HepG2 (cell line): ENCODE measurements around the gene HOXA9. TPM values are rescaled to one million over a fixed set of nuclear protein-coding genes. Genes with fewer than 3 reads are reported as not detected.

Experiments used
- ATAC-seq: fragments of 200-7000 bp; cut with Tn5 transposase; 3 replicates; pipeline ENCODE4 v1.9.1; 2020; ENCODE audit warnings: mild to moderate bottlenecking, moderate library complexity
- BruUV-seq: library from RNA; stranded (reverse); fragments of 400-500 nt; replicated peaks from 2 replicates; lab custom pipeline; 2021; lab: Mats Ljungman, UMichigan
- CTCF ChIA-PET: fragments of 300-600 bp; formaldehyde crosslinking; extraction: SDS; loops from one replicate; lab custom pipeline; 2021; ENCODE audit warnings: low total read pairs, inconsistent platforms, low intra/inter-chr PET ratio; lab: Yijun Ruan, JAX
- POLR2A ChIA-PET: fragments of 350-600 bp; sonication (Branson Sonifier 250); formaldehyde crosslinking; loops from one replicate; lab custom pipeline; 2020; ENCODE audit warnings: antibody characterized with exemption, inconsistent platforms; lab: Yijun Ruan, JAX
- DNase-seq: peaks from one replicate; pipeline ENCODE4 v3.0.0-alpha.2; 2015; ENCODE audit warnings: low spot score
- FAIRE-seq: peaks from 3 replicates; lab custom pipeline; 2011; peaks lifted over from hg19 to GRCh38; lab: Jason Lieb, UNC
- H2AFZ ChIP-seq: one replicate; pipeline ENCODE4 v1.6.1; 2011; ENCODE audit warnings: low read length, inconsistent platforms
- H3K27ac ChIP-seq: fragments of 300-600 bp; 3 replicates; pipeline ENCODE4 v1.8.0; 2011; ENCODE audit warnings: mixed run types, mild to moderate bottlenecking, mixed read lengths, low read length, inconsistent platforms; ENCODE audit not compliant: insufficient read depth; ENCODE audit errors: extremely low read length
- H3K27me3 ChIP-seq, 2 experiments: fragments of 200-600 bp in 1 of 2; 2 replicates in 1 of 2; 3 replicates in 1 of 2; pipeline versions ENCODE4 v1.6.0 to v1.8.0; 2011; ENCODE audit warnings: low read length in 2 of 2, mild to moderate bottlenecking in 2 of 2, moderate library complexity in 2 of 2, inconsistent platforms in 1 of 2; ENCODE audit not compliant: insufficient read depth in 2 of 2, control insufficient read depth in 1 of 2
- H3K36me3 ChIP-seq, 2 experiments: fragments of 200-600 bp in 1 of 2; replicated peaks in 1 of 2; 2 replicates in 1 of 2; 3 replicates in 1 of 2; pipeline versions ENCODE4 v1.5.1 to v1.8.0; 2011; ENCODE audit warnings: low read length in 2 of 2, inconsistent platforms in 1 of 2; ENCODE audit not compliant: insufficient read depth in 2 of 2, control insufficient read depth in 1 of 2
- H3K4me1 ChIP-seq: 2 replicates; pipeline ENCODE4 v1.5.1; 2012; ENCODE audit warnings: low read length, inconsistent platforms; ENCODE audit not compliant: insufficient read depth
- H3K4me2 ChIP-seq: 2 replicates; pipeline ENCODE4 v1.6.0; 2011; ENCODE audit warnings: low read depth, low read length, inconsistent platforms
- H3K4me3 ChIP-seq, 3 experiments: fragments of 200-600 bp in 1 of 3; sonication (generic), shearing (Covaris generic) in 1 of 3; replicated peaks in 1 of 3; 2 replicates each; pipeline ENCODE4 v1.5.1; 2011 to 2016; ENCODE audit warnings: low read length in 3 of 3, inconsistent platforms in 2 of 3, low read depth in 2 of 3, mild to moderate bottlenecking in 2 of 3, control low read depth in 1 of 3, mixed read lengths in 1 of 3; ENCODE audit not compliant: insufficient read depth in 1 of 3
- H3K79me2 ChIP-seq: one replicate; pipeline ENCODE4 v1.6.1; 2011; ENCODE audit warnings: low read length, inconsistent platforms; ENCODE audit not compliant: insufficient read depth
- H3K9ac ChIP-seq: 2 replicates; pipeline ENCODE4 v1.6.0; 2011; ENCODE audit warnings: mild to moderate bottlenecking, low read depth, low read length, inconsistent platforms; ENCODE audit not compliant: insufficient read depth
- H3K9me3 ChIP-seq: 2 replicates; pipeline ENCODE4 v1.5.1; 2012; ENCODE audit warnings: mild to moderate bottlenecking, low read length
- H4K20me1 ChIP-seq: 2 replicates; pipeline ENCODE4 v1.6.0; 2011; ENCODE audit warnings: inconsistent platforms, mild to moderate bottlenecking, low read length, moderate library complexity; ENCODE audit not compliant: insufficient read depth
- ARNT2 ChIP-seq: sonication (generic); formaldehyde crosslinking; IDR thresholded peaks from 2 replicates; pipeline ENCODE4 v1.8.0; 2022; ENCODE audit warnings: mild to moderate bottlenecking, low read depth, missing genetic modification reagents, moderate library complexity
- BCL6 ChIP-seq: IDR thresholded peaks from 2 replicates; pipeline ENCODE4 v1.6.1; 2016; ENCODE audit warnings: missing genetic modification reagents, missing compliant biosample characterization
- CTCF ChIP-seq: sonication (generic); formaldehyde crosslinking; IDR thresholded peaks from 2 replicates; pipeline ENCODE4 v1.5.0; 2020; ENCODE audit warnings: mild to moderate bottlenecking, missing genetic modification reagents, moderate library complexity
- HNRNPLL ChIP-seq: fragments of 200-400 bp; formaldehyde crosslinking; IDR thresholded peaks from 2 replicates; pipeline ENCODE4 v1.6.1; 2017; ENCODE audit warnings: mild to moderate bottlenecking, low read depth, low read length; ENCODE audit not compliant: poor library complexity, severe bottlenecking
- SMAD3 ChIP-seq: sonication (generic); formaldehyde crosslinking; IDR thresholded peaks from 2 replicates; pipeline ENCODE4 v1.4.0; 2020; ENCODE audit warnings: missing genetic modification reagents
- SRSF1 ChIP-seq: fragments of 200-400 bp; formaldehyde crosslinking; optimal IDR thresholded peaks from 2 replicates; pipeline ENCODE3; 2017; ENCODE audit warnings: mild to moderate bottlenecking, low read depth, low read length, moderate library complexity
- TCF7L2 ChIP-seq: IDR thresholded peaks from 2 replicates; pipeline ENCODE4 v1.6.1; 2011; ENCODE audit warnings: mild to moderate bottlenecking, low read depth, low read length, moderate library complexity
- UBTF ChIP-seq: sonication (generic); formaldehyde crosslinking; IDR thresholded peaks from 2 replicates; pipeline ENCODE4 v1.4.0; 2020; ENCODE audit warnings: mild to moderate bottlenecking, missing genetic modification reagents
- ZNF136 ChIP-seq: sonication (generic); formaldehyde crosslinking; IDR thresholded peaks from 2 replicates; pipeline ENCODE4 v1.8.1; 2022; ENCODE audit warnings: low read depth, mild to moderate bottlenecking, moderate library complexity, missing genetic modification reagents
- ZNF138 ChIP-seq: sonication (generic); formaldehyde crosslinking; IDR thresholded peaks from 2 replicates; pipeline ENCODE4 v1.5.0; 2020; ENCODE audit warnings: mild to moderate bottlenecking, low read depth, missing genetic modification reagents
- ZNF468 ChIP-seq: sonication (generic); formaldehyde crosslinking; IDR thresholded peaks from 2 replicates; pipeline ENCODE4 v1.8.0; 2022; ENCODE audit warnings: mild to moderate bottlenecking, moderate library complexity, missing genetic modification reagents
- ZNF484 ChIP-seq: sonication (generic); formaldehyde crosslinking; IDR thresholded peaks from 2 replicates; pipeline ENCODE4 v1.5.1; 2020; ENCODE audit warnings: mild to moderate bottlenecking, low read depth, missing genetic modification reagents, borderline replicate concordance
- ZNF740 ChIP-seq: sonication (generic); formaldehyde crosslinking; IDR thresholded peaks from 2 replicates; pipeline ENCODE4 v1.4.0; 2020; ENCODE audit warnings: missing genetic modification reagents
- ZNF768 ChIP-seq: sonication (generic); formaldehyde crosslinking; IDR thresholded peaks from 2 replicates; pipeline ENCODE4 v1.4.0; 2020; ENCODE audit warnings: missing genetic modification reagents
- ZNF777 ChIP-seq: sonication (generic); formaldehyde crosslinking; IDR thresholded peaks from 2 replicates; pipeline ENCODE4 v1.4.0; 2020; ENCODE audit warnings: missing genetic modification reagents
- WGBS: methylation state at CpG from one replicate; pipeline ENCODE4 v1.1.6; 2017; ENCODE audit warnings: low lambda C conversion rate; 5-methylcytosine and 5-hydroxymethylcytosine counted together
- in situ Hi-C: cut with HindIII; loops from 2 replicates; pipeline ENCODE4 v1.10.0; 2017; ENCODE audit warnings: low pct_unique_long_range_greater_than_20kb; ENCODE audit not compliant: extremely low pct_ligation_motif_present
- intact Hi-C: fragments of 100-400 bp; cut with micrococcal nuclease; formaldehyde crosslinking; loops from one replicate; pipeline ENCODE4 v1.10.0; 2022; ENCODE audit not compliant: unreplicated experiment
- polyA plus RNA-seq, 8 experiments: library from polyadenylated mRNA; depleted of rRNA in 3 of 8; stranded (reverse) in 7 of 8; unstranded in 1 of 8; fragments of >200 nt; fragmentation: Illumina TruSeq in 4 of 8; extraction: Trizol in 4 of 8; gene quantifications; 2 replicates each; pipeline versions ENCODE4 v1.2.1 to v1.2.3, GENCODE V29; 2011 to 2016; ENCODE audit warnings: low read depth in 4 of 8, missing spikeins in 1 of 8, mixed read lengths in 1 of 8; ENCODE audit not compliant: insufficient read depth in 1 of 8
- total RNA-seq, 5 experiments: library from RNA; depleted of rRNA; stranded (reverse); fragments of >200 nt; fragmentation: Illumina TruSeq; extraction: Trizol; gene quantifications; 2 replicates each; pipeline ENCODE4 v1.2.3, GENCODE V29; 2016; ENCODE audit warnings: low read depth in 1 of 5
- TF ChIP-seq, protein P1 (sequence below): sonication (generic); formaldehyde crosslinking; IDR thresholded peaks from 2 replicates; pipeline ENCODE4 v1.4.0; 2020; ENCODE audit warnings: mild to moderate bottlenecking, missing genetic modification reagents
- TF ChIP-seq, protein P2 (sequence below): sonication (generic); formaldehyde crosslinking; IDR thresholded peaks from 2 replicates; pipeline ENCODE4 v1.8.1; 2023; ENCODE audit warnings: mild to moderate bottlenecking, inconsistent platforms, moderate library complexity, missing genetic modification reagents, borderline replicate concordance

HOXA9 gene
- total and polyA plus RNA-seq, 2 of the 13 experiments (the other 11 are each of a cell fraction or from before 2014, with no cell fraction given): not detected

DNA sequence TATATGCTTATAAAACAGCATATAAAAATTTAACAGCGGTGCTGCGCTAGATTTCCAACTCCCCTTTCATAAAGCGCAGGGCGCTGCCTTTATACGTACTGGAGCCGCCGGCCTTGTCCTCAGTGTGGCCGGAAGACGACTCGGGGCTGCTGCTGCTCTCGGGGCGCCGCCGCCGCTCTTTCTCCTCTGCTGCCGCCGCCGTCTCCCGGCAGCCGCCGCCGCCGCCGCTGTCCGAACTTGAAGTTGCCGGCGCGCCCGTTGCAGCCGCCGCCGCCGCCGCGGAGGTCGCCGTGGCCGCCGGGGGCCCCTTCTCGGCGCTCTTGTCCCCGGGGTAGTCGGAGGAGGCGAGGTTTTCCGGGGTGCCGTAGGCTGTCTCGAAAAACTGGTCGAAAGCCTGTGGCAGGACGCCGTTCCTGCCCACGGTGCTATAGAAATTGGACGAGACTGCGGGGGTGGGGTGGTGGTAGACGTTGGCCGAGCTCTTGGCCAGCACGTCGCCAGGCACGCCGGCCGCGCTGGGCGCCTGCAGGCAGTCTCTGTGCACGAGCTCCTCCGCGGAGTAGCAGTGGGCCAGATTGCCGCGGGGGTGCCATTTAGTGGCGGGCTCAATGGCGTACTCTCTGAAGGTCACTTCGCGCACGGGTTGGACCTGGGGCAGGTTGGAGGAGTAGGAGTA, 19.1 kb upstream of the HOXA9 start:
- in situ Hi-C loops (no loop called here), intact Hi-C loops (no loop called here)
- CTCF ChIA-PET: no interaction called here
- DNase-seq (no peak), ATAC-seq (no peak), FAIRE-seq (no peak)
- Histone ChIP-seq H2AFZ (no peak overlapping the region), H3K27ac (no peak overlapping the region), H3K4me2 (peak overlapping the region; percentile 84), H3K9me3 (no peaks in the 10 kb centered on the region), H3K4me3 (peak overlapping the region; percentile 52 to 67 (median 64)), H3K27me3 (peaks cover 34 to 95% of the 10 kb centered on the region in 2 experiments), H4K20me1 (peaks cover 6% of the 10 kb centered on the region; the same call in 1 of the 2 replicates), H3K79me2 (no peaks in the 10 kb centered on the region), H3K9ac (no peak overlapping the region), H3K4me1 (peaks cover 46% of the 10 kb centered on the region), H3K36me3 (no peaks in the 10 kb centered on the region)
- no TSS peak for BruUV-seq
- POLR2A ChIA-PET: interaction anchor here (0.6 kb wide), 1 partner anchor 11 kb away, joined by 3 read pairs; no protein-coding TSS in a partner anchor
- 2% methylated on average over 41 of the region's 72 CpGs for whole genome bisulfite sequencing
- TF ChIP-seq, protein P1, sequence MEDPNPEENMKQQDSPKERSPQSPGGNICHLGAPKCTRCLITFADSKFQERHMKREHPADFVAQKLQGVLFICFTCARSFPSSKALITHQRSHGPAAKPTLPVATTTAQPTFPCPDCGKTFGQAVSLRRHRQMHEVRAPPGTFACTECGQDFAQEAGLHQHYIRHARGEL (CRISPR knock-in tag): no peak
- TF ChIP-seq ZNF768 (CRISPR knock-in tag) (peak; percentile 98), ARNT2 (CRISPR knock-in tag) (0 out of 2 replicates have a peak, but pooled peaks have one; percentile 23), UBTF (CRISPR knock-in tag) (0 out of 2 replicates have a peak, but pooled peaks have one; percentile 21), ZNF136 (no peak), ZNF468 (no peak), HNRNPLL (peak; percentile 61), ZNF138 (CRISPR knock-in tag) (no peak), SMAD3 (no peak), ZNF740 (no peak), CTCF (CRISPR knock-in tag) (no peak), SRSF1 (no peak), ZNF484 (CRISPR knock-in tag) (no peak), TCF7L2 (no peak), ZNF777 (CRISPR knock-in tag) (peak; percentile 61), BCL6 (CRISPR knock-in tag) (0 out of 2 replicates have a peak, but pooled peaks have one; percentile 4)
- TF ChIP-seq, protein P2, sequence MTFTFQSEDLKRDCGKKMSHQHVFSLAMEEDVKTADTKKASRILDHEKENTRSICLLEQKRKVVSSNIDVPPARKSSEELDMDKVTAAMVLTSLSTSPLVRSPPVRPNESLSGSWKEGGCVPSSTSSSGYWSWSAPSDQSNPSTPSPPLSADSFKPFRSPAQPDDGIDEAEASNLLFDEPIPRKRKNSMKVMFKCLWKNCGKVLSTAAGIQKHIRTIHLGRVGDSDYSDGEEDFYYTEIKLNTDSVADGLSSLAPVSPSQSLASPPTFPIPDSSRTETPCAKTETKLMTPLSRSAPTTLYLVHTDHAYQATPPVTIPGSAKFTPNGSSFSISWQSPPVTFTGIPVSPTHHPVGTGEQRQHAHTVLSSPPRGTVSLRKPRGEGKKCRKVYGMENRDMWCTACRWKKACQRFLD (CRISPR knock-in tag): no peak
